Measurements from ENCODE around the gene MCF2L.

Gene MCF2L

GRCh38 chr13:112926003-112926402 lies 43.0 kb upstream of the MCF2L start:
- Histone ChIP-seq H3K79me1 (replicated peaks; ENCODE audit: low read length, poor library complexity, severe bottlenecking) (no peaks in the 10 kb centered on the region), H4K91ac (ENCODE audit: low read length) (no peak overlapping the region), H3K9ac (ENCODE audit: low read length) (no peak overlapping the region), H3K27me3 (ENCODE audit: control insufficient read depth in 1 of 2, insufficient read depth in 1 of 2, low read length in 2 of 2) (peaks cover 15 to 86% of the 10 kb centered on the region in 2 experiments), H2AK5ac (ENCODE audit: low read length, severe bottlenecking) (no peak overlapping the region), H3K18ac (ENCODE audit: low read depth in 1 of 2, low read length in 2 of 2) (no peak overlapping the region), H3K14ac (ENCODE audit: low read length in 2 of 2) (no peak overlapping the region), H2BK12ac (ENCODE audit: low read length in 2 of 2) (no peak overlapping the region), H3K23ac (ENCODE audit: low read length in 2 of 2) (no peak overlapping the region), H2BK5ac (ENCODE audit: low read depth, low read length, poor library complexity, severe bottlenecking) (no peak overlapping the region), H4K8ac (ENCODE audit: low read length) (no peak overlapping the region), H3K4me3 (ENCODE audit: insufficient read depth in 1 of 2, low read depth in 1 of 2, low read length in 2 of 2) (no peak overlapping the region), H3K4ac (ENCODE audit: low read depth in 1 of 2, low read length in 2 of 2) (no peak overlapping the region), H3K27ac (ENCODE audit: low read length, poor library complexity, severe bottlenecking) (no peak overlapping the region), H2AFZ (ENCODE audit: low read depth, low read length) (no peak overlapping the region), H2BK120ac (ENCODE audit: low read depth, low read length) (no peak overlapping the region), H3K36me3 (ENCODE audit: control insufficient read depth in 1 of 2, insufficient read depth in 2 of 2, low read depth in 1 of 2, low read length in 2 of 2) (no peaks in the 10 kb centered on the region), H2BK15ac (ENCODE audit: low read depth, poor library complexity, severe bottlenecking) (no peak overlapping the region), H3K4me2 (ENCODE audit: low read length, poor library complexity, severe bottlenecking) (no peak overlapping the region), H3K9me3 (ENCODE audit: control insufficient read depth, low read length) (peaks cover 7% of the 10 kb centered on the region), H3K4me1 (ENCODE audit: control insufficient read depth, insufficient read depth, low read depth, low read length) (peaks cover 2% of the 10 kb centered on the region)
- WGBS = 95% methylated on average over 15 of the region's 15 CpGs
- DNase-seq = no peak

DNA sequence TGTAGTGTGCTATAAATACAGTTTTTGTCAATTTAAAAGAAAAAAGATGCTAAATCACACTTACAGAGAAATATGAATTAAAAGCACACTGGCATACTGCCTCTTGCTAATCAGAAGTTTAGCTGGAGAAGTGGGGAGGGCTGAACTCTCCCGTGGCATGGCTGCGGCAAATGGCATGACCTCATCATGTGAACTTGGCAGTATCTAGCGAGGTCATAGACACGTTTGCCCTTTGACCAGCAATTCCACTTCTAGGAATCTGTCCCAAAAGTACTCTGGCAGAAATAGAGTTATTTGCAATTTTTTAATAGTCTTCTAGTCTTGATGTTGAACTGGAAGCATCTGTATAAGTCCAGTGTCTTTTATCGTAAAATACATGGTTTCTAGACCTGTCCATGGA lies 42.0 kb upstream of the MCF2L start:
- H3K4ac ChIP-seq (ENCODE audit: low read depth in 1 of 2, low read length in 2 of 2) = no peak overlapping the region
- no peak overlapping the region for H3K4me3 ChIP-seq (ENCODE audit: insufficient read depth in 1 of 2, low read depth in 1 of 2, low read length in 2 of 2)
- H2AFZ ChIP-seq (ENCODE audit: low read depth, low read length) = no peak overlapping the region
- no peak overlapping the region for H3K27ac ChIP-seq (ENCODE audit: low read length, poor library complexity, severe bottlenecking)
- H3K79me1 ChIP-seq (replicated peaks; ENCODE audit: low read length, poor library complexity, severe bottlenecking) = no peaks in the 10 kb centered on the region
- H3K4me1 ChIP-seq (ENCODE audit: control insufficient read depth, insufficient read depth, low read depth, low read length) = peaks cover 7% of the 10 kb centered on the region
- H3K23ac ChIP-seq (ENCODE audit: low read length in 2 of 2) = no peak overlapping the region
- no peak overlapping the region for H2BK120ac ChIP-seq (ENCODE audit: low read depth, low read length)
- no peak overlapping the region for H3K4me2 ChIP-seq (ENCODE audit: low read length, poor library complexity, severe bottlenecking)
- no peak overlapping the region for H2BK15ac ChIP-seq (ENCODE audit: low read depth, poor library complexity, severe bottlenecking)
- no peak overlapping the region for H4K8ac ChIP-seq (ENCODE audit: low read length)
- no peak overlapping the region for H3K14ac ChIP-seq (ENCODE audit: low read length in 2 of 2)
- H3K9me3 ChIP-seq (ENCODE audit: control insufficient read depth, low read length) = peaks cover 7% of the 10 kb centered on the region
- H3K18ac ChIP-seq (ENCODE audit: low read depth in 1 of 2, low read length in 2 of 2) = no peak overlapping the region
- peaks cover 15 to 87% of the 10 kb centered on the region in 2 experiments for H3K27me3 ChIP-seq (ENCODE audit: control insufficient read depth in 1 of 2, insufficient read depth in 1 of 2, low read length in 2 of 2)
- H2AK5ac ChIP-seq (ENCODE audit: low read length, severe bottlenecking) = no peak overlapping the region
- no peaks in the 10 kb centered on the region for H3K36me3 ChIP-seq (ENCODE audit: control insufficient read depth in 1 of 2, insufficient read depth in 2 of 2, low read depth in 1 of 2, low read length in 2 of 2)
- no peak for DNase-seq
- H2BK12ac ChIP-seq (ENCODE audit: low read length in 2 of 2) = no peak overlapping the region
- H4K91ac ChIP-seq (ENCODE audit: low read length) = no peak overlapping the region
- no peak overlapping the region for H3K9ac ChIP-seq (ENCODE audit: low read length)
- WGBS = 97% methylated on average over 5 of the region's 5 CpGs
- H2BK5ac ChIP-seq (ENCODE audit: low read depth, low read length, poor library complexity, severe bottlenecking) = no peak overlapping the region

DNA sequence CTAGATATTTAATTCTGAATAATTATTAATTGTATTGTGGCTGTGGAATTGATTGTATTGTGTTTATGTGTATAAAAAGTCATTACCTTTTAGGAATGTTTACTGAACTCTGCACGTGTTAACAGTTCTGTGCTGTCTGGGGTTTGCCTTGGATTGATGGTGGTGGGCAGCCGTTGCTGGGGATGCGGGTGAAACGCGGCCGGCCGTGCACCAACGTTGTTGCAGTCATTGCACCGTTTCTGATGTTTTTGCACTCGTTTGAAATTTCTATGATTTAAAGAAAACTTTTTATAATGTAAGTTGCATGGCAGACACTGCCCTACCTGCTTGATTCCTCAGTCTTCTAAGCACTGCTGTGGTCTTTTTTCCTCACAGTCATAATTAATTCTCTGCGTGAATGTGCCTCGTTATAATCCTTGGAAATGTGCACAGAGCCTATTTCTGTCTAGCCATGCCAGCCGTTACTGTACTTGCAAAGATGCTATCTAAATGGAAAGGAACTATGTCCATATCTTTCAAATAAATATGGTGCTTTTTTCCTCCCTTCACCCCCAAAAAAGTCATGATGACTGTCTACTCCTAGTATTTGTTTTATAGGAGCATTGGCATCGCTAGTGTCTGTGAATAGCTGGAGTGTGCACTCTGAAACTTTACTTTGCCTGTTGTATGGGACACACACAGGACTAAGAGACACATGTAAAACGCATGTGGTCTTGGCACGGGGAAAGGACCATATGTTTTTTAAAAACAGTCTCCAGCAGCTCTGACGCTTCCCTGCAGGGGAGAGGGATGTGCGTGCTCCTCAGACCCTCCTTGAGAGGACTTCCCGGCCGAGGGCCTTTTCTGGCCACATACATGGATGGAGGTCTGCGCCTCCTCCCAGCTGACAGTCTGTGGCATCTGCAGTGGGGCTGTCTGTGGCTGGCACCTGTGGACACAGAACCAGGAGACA lies 40.7 kb upstream of the MCF2L start:
- H3K9ac ChIP-seq (ENCODE audit: low read length) = no peak overlapping the region
- no peak overlapping the region for H3K4me2 ChIP-seq (ENCODE audit: low read length, poor library complexity, severe bottlenecking)
- no peak overlapping the region for H4K8ac ChIP-seq (ENCODE audit: low read length)
- WGBS = 84% methylated on average over 18 of the region's 21 CpGs
- H3K36me3 ChIP-seq (ENCODE audit: control insufficient read depth in 1 of 2, insufficient read depth in 2 of 2, low read depth in 1 of 2, low read length in 2 of 2) = no peaks in the 10 kb centered on the region
- no peaks in the 10 kb centered on the region for H3K79me1 ChIP-seq (replicated peaks; ENCODE audit: low read length, poor library complexity, severe bottlenecking)
- H3K4ac ChIP-seq (ENCODE audit: low read depth in 1 of 2, low read length in 2 of 2) = no peak overlapping the region
- no peak overlapping the region for H3K4me3 ChIP-seq (ENCODE audit: insufficient read depth in 1 of 2, low read depth in 1 of 2, low read length in 2 of 2)
- H2AFZ ChIP-seq (ENCODE audit: low read depth, low read length) = no peak overlapping the region
- no peak overlapping the region for H3K23ac ChIP-seq (ENCODE audit: low read length in 2 of 2)
- H2AK5ac ChIP-seq (ENCODE audit: low read length, severe bottlenecking) = no peak overlapping the region
- H3K27me3 ChIP-seq (ENCODE audit: control insufficient read depth in 1 of 2, insufficient read depth in 1 of 2, low read length in 2 of 2) = peaks cover 15 to 82% of the 10 kb centered on the region in 2 experiments
- no peak overlapping the region for H2BK12ac ChIP-seq (ENCODE audit: low read length in 2 of 2)
- H3K18ac ChIP-seq (ENCODE audit: low read depth in 1 of 2, low read length in 2 of 2) = no peak overlapping the region
- no peak overlapping the region for H3K27ac ChIP-seq (ENCODE audit: low read length, poor library complexity, severe bottlenecking)
- H2BK15ac ChIP-seq (ENCODE audit: low read depth, poor library complexity, severe bottlenecking) = no peak overlapping the region
- H3K14ac ChIP-seq (ENCODE audit: low read length in 2 of 2) = no peak overlapping the region
- H2BK5ac ChIP-seq (ENCODE audit: low read depth, low read length, poor library complexity, severe bottlenecking) = no peak overlapping the region
- peaks cover 8% of the 10 kb centered on the region for H3K4me1 ChIP-seq (ENCODE audit: control insufficient read depth, insufficient read depth, low read depth, low read length)
- no peak for DNase-seq
- H2BK120ac ChIP-seq (ENCODE audit: low read depth, low read length) = no peak overlapping the region
- no peak overlapping the region for H4K91ac ChIP-seq (ENCODE audit: low read length)
- peaks cover 7% of the 10 kb centered on the region for H3K9me3 ChIP-seq (ENCODE audit: control insufficient read depth, low read length)

DNA sequence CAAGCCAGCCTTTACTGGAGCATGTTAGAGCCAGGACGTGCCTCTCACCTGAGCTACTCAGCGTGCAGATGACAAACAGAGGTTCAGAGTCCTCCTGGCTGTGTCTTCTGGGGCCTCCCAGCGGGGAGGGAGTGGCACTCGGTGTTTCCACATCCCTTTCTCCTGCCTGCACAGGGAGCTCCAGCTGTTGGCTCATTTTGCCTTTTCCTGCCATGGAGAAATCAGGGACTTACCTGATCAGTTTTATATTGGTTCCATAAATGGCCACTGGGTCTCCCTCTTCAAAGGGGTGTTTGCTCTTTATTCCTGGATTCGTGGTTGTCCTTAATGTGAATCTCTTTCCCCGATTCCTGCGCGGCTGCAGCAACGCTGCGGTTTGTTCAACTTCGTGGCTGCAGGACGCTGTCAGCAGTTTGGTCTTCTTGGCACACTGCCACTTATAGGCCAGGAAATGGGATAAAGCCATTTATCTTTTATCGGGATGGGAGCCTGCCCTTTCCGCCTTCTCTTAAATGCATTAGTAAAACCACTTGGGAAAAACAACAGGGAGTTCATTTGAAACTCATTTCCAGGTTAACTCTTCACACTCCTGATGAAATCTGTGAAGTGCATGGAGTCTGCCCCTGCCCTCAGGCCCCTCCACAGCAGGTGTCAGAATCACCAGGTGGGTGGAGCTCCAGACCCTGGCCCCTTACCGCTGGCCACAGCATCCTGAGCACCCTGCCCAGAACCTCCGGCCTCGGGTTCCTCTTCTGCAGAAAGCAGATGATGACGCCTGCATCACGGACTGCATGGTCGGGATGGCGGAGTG lies 39.8 kb upstream of the MCF2L start:
- Histone ChIP-seq H3K18ac (ENCODE audit: low read depth in 1 of 2, low read length in 2 of 2) (no peak overlapping the region), H3K79me1 (replicated peaks; ENCODE audit: low read length, poor library complexity, severe bottlenecking) (no peaks in the 10 kb centered on the region), H3K9ac (ENCODE audit: low read length) (no peak overlapping the region), H3K4ac (ENCODE audit: low read depth in 1 of 2, low read length in 2 of 2) (no peak overlapping the region), H4K8ac (ENCODE audit: low read length) (no peak overlapping the region), H2AFZ (ENCODE audit: low read depth, low read length) (no peak overlapping the region), H2BK12ac (ENCODE audit: low read length in 2 of 2) (no peak overlapping the region), H2BK15ac (ENCODE audit: low read depth, poor library complexity, severe bottlenecking) (no peak overlapping the region), H3K9me3 (ENCODE audit: control insufficient read depth, low read length) (peaks cover 7% of the 10 kb centered on the region), H3K14ac (ENCODE audit: low read length in 2 of 2) (no peak overlapping the region), H2AK5ac (ENCODE audit: low read length, severe bottlenecking) (no peak overlapping the region), H3K27me3 (ENCODE audit: control insufficient read depth in 1 of 2, insufficient read depth in 1 of 2, low read length in 2 of 2) (peaks cover 15 to 81% of the 10 kb centered on the region in 2 experiments), H3K36me3 (ENCODE audit: control insufficient read depth in 1 of 2, insufficient read depth in 2 of 2, low read depth in 1 of 2, low read length in 2 of 2) (no peaks in the 10 kb centered on the region), H4K91ac (ENCODE audit: low read length) (no peak overlapping the region), H3K27ac (ENCODE audit: low read length, poor library complexity, severe bottlenecking) (no peak overlapping the region), H2BK120ac (ENCODE audit: low read depth, low read length) (no peak overlapping the region), H3K23ac (ENCODE audit: low read length in 2 of 2) (no peak overlapping the region), H3K4me3 (ENCODE audit: insufficient read depth in 1 of 2, low read depth in 1 of 2, low read length in 2 of 2) (peak overlapping the region in 1 of 2 experiments; percentile 11), H3K4me2 (ENCODE audit: low read length, poor library complexity, severe bottlenecking) (no peak overlapping the region), H3K4me1 (ENCODE audit: control insufficient read depth, insufficient read depth, low read depth, low read length) (peaks cover 12% of the 10 kb centered on the region), H2BK5ac (ENCODE audit: low read depth, low read length, poor library complexity, severe bottlenecking) (no peak overlapping the region)
- DNase-seq = peak; percentile 20
- WGBS = 62% methylated on average over 21 of the region's 21 CpGs

Measured in mesenchymal stem cell (in vitro differentiated cells and primary cell).